Calu3 (cell line): Measurements from ENCODE around the gene CHRM5. TPM values are rescaled to one million over a fixed set of nuclear protein-coding genes. Genes with fewer than 3 reads are reported as not detected.

ENCODE experiments used
- Bru-seq: library from RNA; stranded (reverse); fragments of 400-500 nt; gene quantifications from one replicate; lab custom pipeline; 2021; lab: Mats Ljungman, UMichigan
- BruChase-seq, 2 experiments: library from RNA; stranded (reverse); fragments of 400-500 nt; gene quantifications; one replicate each; lab custom pipeline; 2021; lab: Mats Ljungman, UMichigan
- BruUV-seq: library from RNA; stranded (reverse); fragments of 400-500 nt; replicated peaks from 2 replicates; lab custom pipeline; 2021; lab: Mats Ljungman, UMichigan
- CTCF ChIA-PET: fragments of 300-600 bp; sonication (Branson Sonifier 250); formaldehyde crosslinking; loops from one replicate; lab custom pipeline; 2022; ENCODE audit warnings: antibody characterized with exemption; lab: Charles Lee
- DNase-seq: peaks from one replicate; pipeline ENCODE4 v3.0.0; 2022
- H3K27ac Mint-ChIP-seq: one replicate; pipeline ENCODE4 v1.8.0; 2022; ENCODE audit warnings: mixed read lengths; ENCODE audit not compliant: unreplicated experiment
- H3K27me3 Mint-ChIP-seq: one replicate; pipeline ENCODE4 v1.8.0; 2022; ENCODE audit warnings: mixed read lengths; ENCODE audit not compliant: unreplicated experiment
- H3K36me3 Mint-ChIP-seq: one replicate; pipeline ENCODE4 v1.8.0; 2022; ENCODE audit warnings: mild to moderate bottlenecking, moderate library complexity, mixed read lengths; ENCODE audit not compliant: insufficient read depth, unreplicated experiment
- H3K4me1 Mint-ChIP-seq: one replicate; pipeline ENCODE4 v1.8.0; 2022; ENCODE audit warnings: mild to moderate bottlenecking, low read depth, mixed read lengths; ENCODE audit not compliant: unreplicated experiment
- H3K4me3 Mint-ChIP-seq: one replicate; pipeline ENCODE4 v1.8.0; 2022; ENCODE audit warnings: mild to moderate bottlenecking, low read depth, moderate library complexity, mixed read lengths; ENCODE audit not compliant: unreplicated experiment
- H3K9me3 Mint-ChIP-seq: one replicate; pipeline ENCODE4 v1.8.0; 2022; ENCODE audit warnings: low read depth, mixed read lengths; ENCODE audit not compliant: unreplicated experiment
- CTCF ChIP-seq: fragments of 200-600 bp; IDR thresholded peaks from one replicate; pipeline ENCODE4 v1.8.0; 2022; ENCODE audit warnings: antibody characterized with exemption; ENCODE audit not compliant: unreplicated experiment
- intact Hi-C: fragments of 100-400 bp; cut with micrococcal nuclease; formaldehyde crosslinking; loops from one replicate; pipeline ENCODE4 v1.10.0; 2022; ENCODE audit not compliant: unreplicated experiment
- long read RNA-seq: library from polyadenylated mRNA; stranded (forward); transcript quantifications from one replicate; pipeline ENCODE4 v2.0.0, GENCODE V29; 2022
- total RNA-seq: library from RNA; stranded (reverse); gene quantifications from 2 replicates; pipeline ENCODE4 v1.2.3, GENCODE V29; 2022

Gene CHRM5
- total RNA-seq = not detected in 2 replicates
- Bru-seq, nascent RNA = percentile 8 among the genes with signal in this experiment
- BruChase-seq, experiment 1, labeled RNA remaining after a 6-hour chase = percentile 3 among the genes with signal in this experiment
- BruChase-seq, experiment 2, labeled RNA remaining after a 2-hour chase = percentile 1 among the genes with signal in this experiment
- long read RNA-seq = 0 reads

- BruUV-seq = no TSS peak
- Mint-ChIP-seq H3K27me3 (no peaks in the 10 kb centered on the region), H3K27ac (no peak within 1 kb of the TSS), H3K9me3 (no peaks in the 10 kb centered on the region), H3K4me1 (no peaks in the 10 kb centered on the region), H3K4me3 (no peak within 1 kb of the TSS), H3K36me3 (no peaks in the 10 kb centered on the region)
- CTCF ChIA-PET = no interaction called here
- no peak for DNase-seq
- intact Hi-C loops = no loop called here
- TF ChIP-seq CTCF = no peak
Observed at GRCh38 chr15:33968224-33968623, at the start of gene CHRM5. CHRM5 (plus strand) TSS chr15:33968497; CDS start chr15:34062718, 94,221 bp downstream.

DNA sequence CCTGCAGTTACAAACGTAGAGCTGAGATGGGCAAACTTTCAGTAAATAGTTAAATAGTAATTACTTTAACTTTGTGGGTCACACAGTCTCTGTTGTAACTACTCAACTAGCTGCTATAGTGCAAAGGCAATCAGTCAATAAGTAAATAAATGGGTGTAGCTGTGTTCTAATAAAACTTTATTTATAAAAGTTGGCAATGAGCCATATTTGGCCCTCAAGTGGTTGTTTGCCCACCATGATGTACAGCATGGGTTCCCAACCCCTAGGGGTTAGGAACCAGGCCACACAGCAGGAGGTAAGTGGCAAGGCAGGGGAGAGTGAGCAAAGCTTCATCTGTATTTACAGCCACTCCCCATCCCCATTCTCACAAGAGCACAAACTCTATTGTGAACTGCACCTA is 44.9 kb upstream of the CHRM5 start:
- no peak for DNase-seq
- Mint-ChIP-seq H3K27ac (no peak overlapping the region), H3K9me3 (no peaks in the 10 kb centered on the region), H3K36me3 (no peaks in the 10 kb centered on the region), H3K4me3 (no peak overlapping the region), H3K4me1 (no peaks in the 10 kb centered on the region), H3K27me3 (no peaks in the 10 kb centered on the region)
- BruUV-seq = no TSS peak
- TF ChIP-seq CTCF = no peak
- intact Hi-C loops = no loop called here
- CTCF ChIA-PET = no interaction called here

GRCh38 chr15:33926260-33926659 is 42.0 kb upstream of the CHRM5 start:
- TF ChIP-seq CTCF = no peak
- Mint-ChIP-seq H3K36me3 (no peaks in the 10 kb centered on the region), H3K4me3 (no peak overlapping the region), H3K27me3 (no peaks in the 10 kb centered on the region), H3K27ac (no peak overlapping the region), H3K9me3 (no peaks in the 10 kb centered on the region), H3K4me1 (no peaks in the 10 kb centered on the region)
- no TSS peak for BruUV-seq
- CTCF ChIA-PET = no interaction called here
- intact Hi-C loops = no loop called here
- DNase-seq = no peak

DNA sequence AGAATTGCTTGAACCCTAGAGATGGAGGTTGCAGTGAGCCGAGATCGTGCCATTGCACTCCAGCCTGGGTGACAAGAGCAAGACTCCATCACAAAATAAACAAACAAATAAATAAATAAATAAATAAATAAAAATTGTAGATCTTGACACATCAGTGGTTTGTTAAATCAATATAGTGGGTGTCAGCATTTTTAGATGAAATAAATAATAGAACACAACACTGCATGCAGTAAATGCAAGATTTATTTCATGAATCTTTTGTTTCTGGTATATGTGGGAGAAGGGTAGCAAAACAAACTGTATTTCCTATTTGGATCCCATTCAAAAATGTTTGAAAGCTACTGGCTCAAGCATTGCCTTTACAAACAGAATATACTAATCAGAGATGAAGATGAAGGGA is 35.6 kb upstream of the CHRM5 start:
- intact Hi-C loops = no loop called here
- no peaks in the 10 kb centered on the region for H3K27me3 Mint-ChIP-seq
- CTCF ChIA-PET = no interaction called here
- H3K4me1 Mint-ChIP-seq = no peaks in the 10 kb centered on the region
- BruUV-seq = no TSS peak
- DNase-seq = no peak
- H3K36me3 Mint-ChIP-seq = no peaks in the 10 kb centered on the region
- H3K27ac Mint-ChIP-seq = no peak overlapping the region
- TF ChIP-seq CTCF = no peak
- no peaks in the 10 kb centered on the region for H3K9me3 Mint-ChIP-seq
- H3K4me3 Mint-ChIP-seq = no peak overlapping the region
